ENCODE data around the gene BMP8B. TPM values are rescaled to one million over a fixed set of nuclear protein-coding genes. Genes with fewer than 3 reads are reported as not detected.
"Not testable (repeated sequence)": the region's sequence is repeated elsewhere in the genome, so short reads cannot be mapped to it uniquely, and the experiment has no call there.

The BMP8B gene
- total and polyA plus RNA-seq, 8 donors = 0.14 to 5.2 (median 0.68) TPM; not detected in 1

DNA sequence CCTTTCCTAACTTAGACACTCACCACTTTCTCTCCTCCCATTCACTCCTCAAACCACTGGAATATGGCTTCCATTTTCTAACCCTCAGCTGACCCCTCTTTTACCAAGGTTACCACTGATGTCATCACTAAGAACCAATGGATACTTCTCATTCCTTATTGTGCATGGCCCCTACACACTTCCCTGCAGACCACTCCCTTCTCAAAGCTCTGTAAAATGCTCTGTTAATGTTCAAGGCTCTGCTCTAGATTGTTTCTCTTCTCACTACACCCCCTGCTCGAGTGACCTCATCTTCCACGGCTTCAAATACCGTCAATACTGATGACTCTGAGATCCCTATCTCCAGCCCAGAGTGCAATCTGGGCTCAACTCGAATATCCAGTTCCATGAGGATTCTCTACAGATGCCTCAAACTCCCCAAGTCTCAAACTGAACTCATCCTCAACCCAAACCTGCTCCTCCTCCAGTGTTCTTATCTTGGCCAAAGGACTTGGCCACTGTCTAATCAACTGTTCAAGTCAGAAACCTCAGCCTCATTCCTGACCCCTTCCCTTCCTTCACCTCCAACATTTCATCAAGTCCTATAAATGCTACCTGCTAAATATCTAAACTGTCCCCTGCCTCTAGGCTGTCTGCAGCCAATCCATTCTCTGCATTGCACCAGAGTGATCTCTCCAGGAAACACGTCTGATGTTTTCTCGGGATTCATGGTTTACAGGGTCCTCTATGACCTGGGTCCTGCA is 41.3 kb upstream of the BMP8B start:
- Histone ChIP-seq H3K27ac (no peak overlapping the region), H3K4me1 (peaks cover 5 to 20% (median 11%) of the 10 kb centered on the region in 4 donors), H3K4me3 (no peak overlapping the region), H3K36me3 (no peaks in the 10 kb centered on the region), H3K27me3 (no peaks in the 10 kb centered on the region), H3K9me3 (no peaks in the 10 kb centered on the region)
- intact Hi-C loops (cut with DNase I; ENCODE audit: low total_unique reads) = no loop called here
- WGBS, 5 donors = 62 to 77% (median 65%) methylated on average over 6 of the region's 6 CpGs
- no peak for DNase-seq
- no peak for TF ChIP-seq EP300 (IDR thresholded peaks at IDR 0.05)
- TF ChIP-seq POLR2AphosphoS5 (IDR thresholded peaks at IDR 0.05) = no peak
- TF ChIP-seq, protein P1, sequence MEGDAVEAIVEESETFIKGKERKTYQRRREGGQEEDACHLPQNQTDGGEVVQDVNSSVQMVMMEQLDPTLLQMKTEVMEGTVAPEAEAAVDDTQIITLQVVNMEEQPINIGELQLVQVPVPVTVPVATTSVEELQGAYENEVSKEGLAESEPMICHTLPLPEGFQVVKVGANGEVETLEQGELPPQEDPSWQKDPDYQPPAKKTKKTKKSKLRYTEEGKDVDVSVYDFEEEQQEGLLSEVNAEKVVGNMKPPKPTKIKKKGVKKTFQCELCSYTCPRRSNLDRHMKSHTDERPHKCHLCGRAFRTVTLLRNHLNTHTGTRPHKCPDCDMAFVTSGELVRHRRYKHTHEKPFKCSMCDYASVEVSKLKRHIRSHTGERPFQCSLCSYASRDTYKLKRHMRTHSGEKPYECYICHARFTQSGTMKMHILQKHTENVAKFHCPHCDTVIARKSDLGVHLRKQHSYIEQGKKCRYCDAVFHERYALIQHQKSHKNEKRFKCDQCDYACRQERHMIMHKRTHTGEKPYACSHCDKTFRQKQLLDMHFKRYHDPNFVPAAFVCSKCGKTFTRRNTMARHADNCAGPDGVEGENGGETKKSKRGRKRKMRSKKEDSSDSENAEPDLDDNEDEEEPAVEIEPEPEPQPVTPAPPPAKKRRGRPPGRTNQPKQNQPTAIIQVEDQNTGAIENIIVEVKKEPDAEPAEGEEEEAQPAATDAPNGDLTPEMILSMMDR (IDR thresholded peaks at IDR 0.05) = no peak
- no peak for TF ChIP-seq POLR2A (IDR thresholded peaks at IDR 0.05)

- Histone ChIP-seq H3K36me3 (no peaks in the 10 kb centered on the region), H3K27me3 (no peaks in the 10 kb centered on the region), H3K4me1 (peaks cover 5 to 20% (median 11%) of the 10 kb centered on the region in 4 donors), H3K4me3 (no peak overlapping the region), H3K9me3 (no peaks in the 10 kb centered on the region), H3K27ac (no peak overlapping the region)
- no peak for DNase-seq
- intact Hi-C loops (cut with DNase I; ENCODE audit: low total_unique reads) = no loop called here
- WGBS, 5 donors = 84 to 91% (median 89%) methylated on average over 2 of the region's 2 CpGs
- TF ChIP-seq EP300 (IDR thresholded peaks at IDR 0.05) (no peak), POLR2AphosphoS5 (IDR thresholded peaks at IDR 0.05) (no peak)
Observed at GRCh38 chr1:39828734-39829133, 40.1 kb upstream of the BMP8B start.

- H3K4me3 ChIP-seq; H3K27ac ChIP-seq; intact Hi-C loops (cut with DNase I; ENCODE audit: low total_unique reads); H3K27me3 ChIP-seq; H3K9me3 ChIP-seq; DNase-seq; H3K36me3 ChIP-seq: not testable (repeated sequence)
- 81 to 97% (median 88%) methylated on average over 6 of the region's 6 CpGs for WGBS, 5 donors
- H3K4me1 ChIP-seq = peaks cover 5 to 20% (median 11%) of the 10 kb centered on the region in 4 donors
Observed at GRCh38 chr1:39828255-39828654, 39.6 kb upstream of the BMP8B start.

- Histone ChIP-seq H3K27ac (peak overlapping the region in 2 of 5 donors; percentile 21 to 47), H3K36me3 (no peaks in the 10 kb centered on the region), H3K4me3 (no peak overlapping the region), H3K27me3 (no peaks in the 10 kb centered on the region), H3K4me1 (peaks cover 5 to 20% (median 11%) of the 10 kb centered on the region in 4 donors), H3K9me3 (no peaks in the 10 kb centered on the region)
- DNase-seq = no peak
- TF ChIP-seq, protein P1 (IDR thresholded peaks at IDR 0.05) = no peak
- TF ChIP-seq POLR2A (IDR thresholded peaks at IDR 0.05) (no peak), EP300 (IDR thresholded peaks at IDR 0.05) (no peak), POLR2AphosphoS5 (IDR thresholded peaks at IDR 0.05) (no peak)
- intact Hi-C loops (cut with DNase I; ENCODE audit: low total_unique reads) = no loop called here
- WGBS, 5 donors = 50 to 64% (median 56%) methylated on average over 7 of the region's 7 CpGs
Observed at GRCh38 chr1:39827201-39827600, 38.5 kb upstream of the BMP8B start.

DNA sequence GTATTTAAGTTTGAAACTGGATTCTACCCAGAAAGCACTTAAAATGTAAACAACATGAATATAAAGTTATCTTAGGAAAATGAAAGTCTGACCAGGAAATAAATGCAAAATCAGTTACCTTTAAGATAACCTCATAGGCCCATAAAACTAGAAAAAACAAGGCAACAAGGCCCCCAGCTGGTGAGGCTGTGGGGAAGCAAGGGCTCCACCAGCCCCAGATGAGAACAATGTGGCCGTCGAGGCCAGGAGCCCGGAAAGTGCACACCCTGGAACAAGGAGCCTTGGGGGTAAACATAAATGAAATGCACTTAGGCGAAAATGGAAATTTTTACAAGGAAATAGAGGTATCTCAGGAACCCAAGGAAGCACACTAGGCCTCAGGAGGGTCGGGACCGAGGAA is 37.9 kb upstream of the BMP8B start:
- H3K9me3 ChIP-seq = no peaks in the 10 kb centered on the region
- no peak for DNase-seq
- H3K27ac ChIP-seq = peak overlapping the region in 2 of 5 donors; percentile 21 to 47

More for the DNA sequence above, 37.9 kb upstream of the BMP8B start:
- Histone ChIP-seq H3K4me1 (peaks cover 5 to 20% (median 11%) of the 10 kb centered on the region in 4 donors), H3K4me3 (no peak overlapping the region), H3K36me3 (no peaks in the 10 kb centered on the region), H3K27me3 (no peaks in the 10 kb centered on the region)
- intact Hi-C loops (cut with DNase I; ENCODE audit: low total_unique reads) = no loop called here
- 31 to 66% (median 47%) methylated on average over 6 of the region's 6 CpGs for WGBS, 5 donors
- TF ChIP-seq EP300 (IDR thresholded peaks at IDR 0.05) = no peak
- TF ChIP-seq, protein P1 (IDR thresholded peaks at IDR 0.05) = no peak
- no peak for TF ChIP-seq POLR2A (IDR thresholded peaks at IDR 0.05)
- no peak for TF ChIP-seq POLR2AphosphoS5 (IDR thresholded peaks at IDR 0.05)
